GM23338 (cell line): ENCODE data around the gene DTX4. TPM values are rescaled to one million over a fixed set of nuclear protein-coding genes. Genes with fewer than 3 reads are reported as not detected.

Experiments used
- ATAC-seq: fragments of 200-7000 bp; cut with Tn5 transposase; 3 replicates; pipeline ENCODE4 v1.9.1; 2020
- DNase-seq: peaks from one replicate; pipeline ENCODE4 v3.0.0-alpha.2; 2015; ENCODE audit warnings: low spot score
- H2AFZ ChIP-seq: fragments of 200-600 bp; sonication (generic); 2 replicates; pipeline ENCODE4 v1.8.0; 2016; ENCODE audit warnings: antibody characterized with exemption, mild to moderate bottlenecking, moderate library complexity
- H3F3A ChIP-seq: fragments of 200-600 bp; sonication (generic); replicated peaks from 2 replicates; pipeline ENCODE4 v1.8.0; 2017; ENCODE audit warnings: antibody characterized with exemption, mixed run types, low read depth
- H3K27ac ChIP-seq: fragments of 200-600 bp; sonication (generic); 2 replicates; pipeline ENCODE4 v1.6.1; 2016; ENCODE audit warnings: low read depth
- H3K27me3 ChIP-seq: fragments of 200-600 bp; sonication (generic); 2 replicates; pipeline ENCODE4 v1.8.0; 2016; ENCODE audit warnings: mild to moderate bottlenecking, mixed run types, moderate library complexity; ENCODE audit not compliant: insufficient read depth
- H3K36me3 ChIP-seq: fragments of 200-600 bp; sonication (generic); 2 replicates; pipeline ENCODE4 v1.8.0; 2016; ENCODE audit warnings: mild to moderate bottlenecking; ENCODE audit not compliant: insufficient read depth
- H3K4me1 ChIP-seq: fragments of 200-600 bp; sonication (generic); 2 replicates; pipeline ENCODE4 v1.8.0; 2016; ENCODE audit warnings: mild to moderate bottlenecking, moderate library complexity; ENCODE audit not compliant: insufficient read depth
- H3K4me2 ChIP-seq: fragments of 200-600 bp; sonication (generic); 2 replicates; pipeline ENCODE4 v1.7.1; 2017; ENCODE audit warnings: mixed run types
- H3K4me3 ChIP-seq: fragments of 200-600 bp; sonication (generic); 2 replicates; pipeline ENCODE4 v1.6.1; 2016; ENCODE audit warnings: mixed run types
- H3K79me2 ChIP-seq: fragments of 200-600 bp; sonication (generic); replicated peaks from 2 replicates; pipeline ENCODE4 v1.8.0; 2017; ENCODE audit warnings: mild to moderate bottlenecking; ENCODE audit not compliant: insufficient read depth
- H3K9me2 ChIP-seq: fragments of 200-600 bp; sonication (generic); 2 replicates; pipeline ENCODE4 v1.8.0; 2017; ENCODE audit not compliant: insufficient read depth
- H4K20me1 ChIP-seq: fragments of 200-600 bp; sonication (generic); replicated peaks from 2 replicates; pipeline ENCODE4 v1.8.0; 2017; ENCODE audit warnings: mild to moderate bottlenecking; ENCODE audit not compliant: insufficient read depth
- H3K27ac Mint-ChIP-seq: 2 replicates; pipeline ENCODE4 v1.8.0; 2020; ENCODE audit warnings: inconsistent platforms, mild to moderate bottlenecking, moderate library complexity, mixed read lengths
- H3K27me3 Mint-ChIP-seq: 3 replicates; pipeline ENCODE4 v1.8.0; 2022; ENCODE audit warnings: low read depth, mild to moderate bottlenecking, moderate library complexity, mixed read lengths, inconsistent platforms; ENCODE audit not compliant: insufficient read depth, poor library complexity
- H3K36me3 Mint-ChIP-seq: 3 replicates; pipeline ENCODE4 v1.8.0; 2021; ENCODE audit warnings: low read depth, mild to moderate bottlenecking, inconsistent platforms, moderate library complexity, mixed read lengths
- H3K4me1 Mint-ChIP-seq: 3 replicates; pipeline ENCODE4 v1.8.0; 2020; ENCODE audit warnings: mild to moderate bottlenecking, inconsistent platforms, mixed read lengths
- H3K4me3 Mint-ChIP-seq: 3 replicates; pipeline ENCODE4 v1.8.0; 2021; ENCODE audit warnings: moderate library complexity, mild to moderate bottlenecking, inconsistent platforms, mixed read lengths
- H3K9me3 Mint-ChIP-seq: 3 replicates; pipeline ENCODE4 v1.8.0; 2020; ENCODE audit warnings: moderate library complexity, mild to moderate bottlenecking, inconsistent platforms, mixed read lengths
- EZH2 ChIP-seq: fragments of 200-600 bp; sonication (generic); IDR thresholded peaks from one replicate; pipeline ENCODE4 v1.8.0; 2017; ENCODE audit warnings: antibody characterized with exemption, mild to moderate bottlenecking, low read depth; ENCODE audit not compliant: unreplicated experiment
- JUNB ChIP-seq: IDR thresholded peaks from one replicate; pipeline ENCODE4 v1.6.1; 2016; ENCODE audit warnings: antibody characterized with exemption; ENCODE audit not compliant: unreplicated experiment
- STAT1 ChIP-seq: IDR thresholded peaks from one replicate; pipeline ENCODE4 v1.6.1; 2016; ENCODE audit warnings: antibody characterized with exemption; ENCODE audit not compliant: unreplicated experiment
- ZNF114 ChIP-seq: fragments of 250-450 bp; sonication (Bioruptor Pico); IDR thresholded peaks from 2 replicates; pipeline ENCODE4 v1.5.0; 2020; ENCODE audit warnings: mild to moderate bottlenecking, moderate library complexity
- ZNF331 ChIP-seq: fragments of 250-450 bp; sonication (Bioruptor Pico); IDR thresholded peaks from 2 replicates; pipeline ENCODE4 v1.5.0; 2020; ENCODE audit warnings: low read depth, mild to moderate bottlenecking, moderate library complexity
- polyA plus RNA-seq: library from polyadenylated mRNA; unstranded; fragments of >200 nt; fragmentation: Nextera tagmentation; extraction: Ambion mirVana; gene quantifications from 2 replicates; pipeline ENCODE4 v1.2.1, GENCODE V29; 2016
- total RNA-seq: library from RNA; depleted of rRNA; stranded (reverse); fragments of >200 nt; shearing (Covaris generic); gene quantifications from 2 replicates; pipeline ENCODE4 v1.2.3, GENCODE V29; 2014
- TF ChIP-seq, protein P1 (sequence below): IDR thresholded peaks from 2 replicates; pipeline ENCODE4 v1.6.1; 2016; ENCODE audit warnings: antibody characterized with exemption
- TF ChIP-seq, protein P2 (sequence below), 2 experiments: fragments of 200-600 bp in 1 of 2; sonication (generic) in 1 of 2; conservative IDR thresholded peaks; 2 replicates each; pipeline versions ENCODE4 v1.5.1 to v1.6.1; 2016 to 2017; ENCODE audit warnings: antibody characterized with exemption in 2 of 2, low read depth in 2 of 2, mild to moderate bottlenecking in 2 of 2, moderate library complexity in 1 of 2
- TF ChIP-seq, protein P3 (sequence below): fragments of 250-450 bp; sonication (Bioruptor Pico); IDR thresholded peaks from 2 replicates; pipeline ENCODE4 v1.5.0; 2020; ENCODE audit warnings: mild to moderate bottlenecking, moderate library complexity

Gene DTX4
- total and polyA plus RNA-seq, 2 experiments from 2014 or later, result 4.2 to 14.7 TPM

DNA sequence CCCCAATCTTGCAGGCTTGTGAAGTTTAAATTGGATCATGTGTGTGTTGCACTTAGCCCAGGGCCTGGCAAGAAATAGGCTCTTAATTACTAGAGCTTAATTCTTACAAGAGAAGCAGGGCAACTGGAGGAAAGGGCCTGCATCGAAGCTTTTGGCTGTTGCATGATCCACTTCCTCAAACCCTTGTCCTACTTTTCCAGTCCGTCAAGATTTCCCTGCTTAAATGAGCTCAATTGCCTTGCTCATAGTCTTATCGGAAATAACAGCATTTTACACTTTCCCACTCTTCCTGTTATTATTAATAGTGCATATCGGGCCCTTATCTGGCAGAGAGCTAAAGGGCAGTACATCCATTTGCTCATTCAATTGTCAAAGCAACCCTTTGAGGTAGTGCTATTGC is 18.1 kb downstream of the DTX4 start:
- H3K4me1 ChIP-seq, result no peaks in the 10 kb centered on the region
- Mint-ChIP-seq H3K27ac (no peak overlapping the region), H3K4me1 (peaks cover 9% of the 10 kb centered on the region), H3K27me3 (no peaks in the 10 kb centered on the region), H3K4me3 (no peak overlapping the region), H3K9me3 (no peaks in the 10 kb centered on the region; the same call in 2 of the 3 replicates), H3K36me3 (peaks cover 67% of the 10 kb centered on the region)
- no peaks in the 10 kb centered on the region for H3F3A ChIP-seq
- 0 out of 2 replicates have a peak, but pooled peaks cover 5% of the 10 kb centered on the region for H3K9me2 ChIP-seq
- H2AFZ ChIP-seq, result no peak overlapping the region
- H3K79me2 ChIP-seq, result peaks cover 7% of the 10 kb centered on the region
- no peak overlapping the region for H3K4me2 ChIP-seq
- TF ChIP-seq, protein P1, sequence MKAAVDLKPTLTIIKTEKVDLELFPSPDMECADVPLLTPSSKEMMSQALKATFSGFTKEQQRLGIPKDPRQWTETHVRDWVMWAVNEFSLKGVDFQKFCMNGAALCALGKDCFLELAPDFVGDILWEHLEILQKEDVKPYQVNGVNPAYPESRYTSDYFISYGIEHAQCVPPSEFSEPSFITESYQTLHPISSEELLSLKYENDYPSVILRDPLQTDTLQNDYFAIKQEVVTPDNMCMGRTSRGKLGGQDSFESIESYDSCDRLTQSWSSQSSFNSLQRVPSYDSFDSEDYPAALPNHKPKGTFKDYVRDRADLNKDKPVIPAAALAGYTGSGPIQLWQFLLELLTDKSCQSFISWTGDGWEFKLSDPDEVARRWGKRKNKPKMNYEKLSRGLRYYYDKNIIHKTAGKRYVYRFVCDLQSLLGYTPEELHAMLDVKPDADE, result no peak
- TF ChIP-seq JUNB (no peak), ZNF114 (CRISPR knock-in tag) (no peak), STAT1 (no peak), EZH2 (no peak), ZNF331 (CRISPR knock-in tag) (no peak)
- TF ChIP-seq, protein P2, sequence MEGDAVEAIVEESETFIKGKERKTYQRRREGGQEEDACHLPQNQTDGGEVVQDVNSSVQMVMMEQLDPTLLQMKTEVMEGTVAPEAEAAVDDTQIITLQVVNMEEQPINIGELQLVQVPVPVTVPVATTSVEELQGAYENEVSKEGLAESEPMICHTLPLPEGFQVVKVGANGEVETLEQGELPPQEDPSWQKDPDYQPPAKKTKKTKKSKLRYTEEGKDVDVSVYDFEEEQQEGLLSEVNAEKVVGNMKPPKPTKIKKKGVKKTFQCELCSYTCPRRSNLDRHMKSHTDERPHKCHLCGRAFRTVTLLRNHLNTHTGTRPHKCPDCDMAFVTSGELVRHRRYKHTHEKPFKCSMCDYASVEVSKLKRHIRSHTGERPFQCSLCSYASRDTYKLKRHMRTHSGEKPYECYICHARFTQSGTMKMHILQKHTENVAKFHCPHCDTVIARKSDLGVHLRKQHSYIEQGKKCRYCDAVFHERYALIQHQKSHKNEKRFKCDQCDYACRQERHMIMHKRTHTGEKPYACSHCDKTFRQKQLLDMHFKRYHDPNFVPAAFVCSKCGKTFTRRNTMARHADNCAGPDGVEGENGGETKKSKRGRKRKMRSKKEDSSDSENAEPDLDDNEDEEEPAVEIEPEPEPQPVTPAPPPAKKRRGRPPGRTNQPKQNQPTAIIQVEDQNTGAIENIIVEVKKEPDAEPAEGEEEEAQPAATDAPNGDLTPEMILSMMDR (conservative IDR thresholded peaks at IDR 0.05; ENCODE audit: low read depth in 2 of 2), result no peak
- TF ChIP-seq, protein P3, sequence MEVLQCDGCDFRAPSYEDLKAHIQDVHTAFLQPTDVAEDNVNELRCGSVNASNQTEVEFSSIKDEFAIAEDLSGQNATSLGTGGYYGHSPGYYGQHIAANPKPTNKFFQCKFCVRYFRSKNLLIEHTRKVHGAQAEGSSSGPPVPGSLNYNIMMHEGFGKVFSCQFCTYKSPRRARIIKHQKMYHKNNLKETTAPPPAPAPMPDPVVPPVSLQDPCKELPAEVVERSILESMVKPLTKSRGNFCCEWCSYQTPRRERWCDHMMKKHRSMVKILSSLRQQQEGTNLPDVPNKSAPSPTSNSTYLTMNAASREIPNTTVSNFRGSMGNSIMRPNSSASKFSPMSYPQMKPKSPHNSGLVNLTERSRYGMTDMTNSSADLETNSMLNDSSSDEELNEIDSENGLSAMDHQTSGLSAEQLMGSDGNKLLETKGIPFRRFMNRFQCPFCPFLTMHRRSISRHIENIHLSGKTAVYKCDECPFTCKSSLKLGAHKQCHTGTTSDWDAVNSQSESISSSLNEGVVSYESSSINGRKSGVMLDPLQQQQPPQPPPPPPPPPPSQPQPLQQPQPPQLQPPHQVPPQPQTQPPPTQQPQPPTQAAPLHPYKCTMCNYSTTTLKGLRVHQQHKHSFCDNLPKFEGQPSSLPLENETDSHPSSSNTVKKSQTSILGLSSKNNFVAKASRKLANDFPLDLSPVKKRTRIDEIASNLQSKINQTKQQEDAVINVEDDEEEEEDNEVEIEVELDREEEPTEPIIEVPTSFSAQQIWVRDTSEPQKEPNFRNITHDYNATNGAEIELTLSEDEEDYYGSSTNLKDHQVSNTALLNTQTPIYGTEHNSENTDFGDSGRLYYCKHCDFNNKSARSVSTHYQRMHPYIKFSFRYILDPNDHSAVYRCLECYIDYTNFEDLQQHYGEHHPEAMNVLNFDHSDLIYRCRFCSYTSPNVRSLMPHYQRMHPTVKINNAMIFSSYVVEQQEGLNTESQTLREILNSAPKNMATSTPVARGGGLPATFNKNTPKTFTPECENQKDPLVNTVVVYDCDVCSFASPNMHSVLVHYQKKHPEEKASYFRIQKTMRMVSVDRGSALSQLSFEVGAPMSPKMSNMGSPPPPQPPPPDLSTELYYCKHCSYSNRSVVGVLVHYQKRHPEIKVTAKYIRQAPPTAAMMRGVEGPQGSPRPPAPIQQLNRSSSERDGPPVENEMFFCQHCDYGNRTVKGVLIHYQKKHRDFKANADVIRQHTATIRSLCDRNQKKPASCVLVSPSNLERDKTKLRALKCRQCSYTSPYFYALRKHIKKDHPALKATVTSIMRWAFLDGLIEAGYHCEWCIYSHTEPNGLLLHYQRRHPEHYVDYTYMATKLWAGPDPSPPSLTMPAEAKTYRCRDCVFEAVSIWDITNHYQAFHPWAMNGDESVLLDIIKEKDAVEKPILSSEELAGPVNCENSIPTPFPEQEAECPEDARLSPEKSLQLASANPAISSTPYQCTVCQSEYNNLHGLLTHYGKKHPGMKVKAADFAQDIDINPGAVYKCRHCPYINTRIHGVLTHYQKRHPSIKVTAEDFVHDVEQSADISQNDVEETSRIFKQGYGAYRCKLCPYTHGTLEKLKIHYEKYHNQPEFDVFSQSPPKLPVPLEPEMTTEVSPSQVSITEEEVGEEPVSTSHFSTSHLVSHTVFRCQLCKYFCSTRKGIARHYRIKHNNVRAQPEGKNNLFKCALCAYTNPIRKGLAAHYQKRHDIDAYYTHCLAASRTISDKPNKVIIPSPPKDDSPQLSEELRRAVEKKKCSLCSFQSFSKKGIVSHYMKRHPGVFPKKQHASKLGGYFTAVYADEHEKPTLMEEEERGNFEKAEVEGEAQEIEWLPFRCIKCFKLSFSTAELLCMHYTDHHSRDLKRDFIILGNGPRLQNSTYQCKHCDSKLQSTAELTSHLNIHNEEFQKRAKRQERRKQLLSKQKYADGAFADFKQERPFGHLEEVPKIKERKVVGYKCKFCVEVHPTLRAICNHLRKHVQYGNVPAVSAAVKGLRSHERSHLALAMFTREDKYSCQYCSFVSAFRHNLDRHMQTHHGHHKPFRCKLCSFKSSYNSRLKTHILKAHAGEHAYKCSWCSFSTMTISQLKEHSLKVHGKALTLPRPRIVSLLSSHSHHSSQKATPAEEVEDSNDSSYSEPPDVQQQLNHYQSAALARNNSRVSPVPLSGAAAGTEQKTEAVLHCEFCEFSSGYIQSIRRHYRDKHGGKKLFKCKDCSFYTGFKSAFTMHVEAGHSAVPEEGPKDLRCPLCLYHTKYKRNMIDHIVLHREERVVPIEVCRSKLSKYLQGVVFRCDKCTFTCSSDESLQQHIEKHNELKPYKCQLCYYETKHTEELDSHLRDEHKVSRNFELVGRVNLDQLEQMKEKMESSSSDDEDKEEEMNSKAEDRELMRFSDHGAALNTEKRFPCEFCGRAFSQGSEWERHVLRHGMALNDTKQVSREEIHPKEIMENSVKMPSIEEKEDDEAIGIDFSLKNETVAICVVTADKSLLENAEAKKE, result no peak
- H3K27ac ChIP-seq, result no peak overlapping the region
- H3K27me3 ChIP-seq, result no peaks in the 10 kb centered on the region
- DNase-seq (no peak), ATAC-seq (no peak)
- no peak overlapping the region for H3K4me3 ChIP-seq
- no peaks in the 10 kb centered on the region; the same call in 1 of the 2 replicates for H4K20me1 ChIP-seq
- H3K36me3 ChIP-seq, result peaks cover 4% of the 10 kb centered on the region
